HepG2 (cell line): ENCODE data around the gene DNAAF9. TPM values are rescaled to one million over a fixed set of nuclear protein-coding genes. Genes with fewer than 3 reads are reported as not detected.

Experiments used
- AGO2 ChIP-seq: fragments of 200-400 bp; formaldehyde crosslinking; optimal IDR thresholded peaks from 2 replicates; pipeline ENCODE3; 2017; ENCODE audit warnings: mild to moderate bottlenecking, low read depth, low read length, moderate library complexity
- AHR ChIP-seq: IDR thresholded peaks from 2 replicates; pipeline ENCODE4 v1.6.1; 2018; ENCODE audit warnings: missing genetic modification reagents, missing compliant biosample characterization
- AKAP8 ChIP-seq: sonication (generic); formaldehyde crosslinking; IDR thresholded peaks from 2 replicates; pipeline ENCODE4 v1.5.1; 2020; ENCODE audit warnings: mild to moderate bottlenecking, missing genetic modification reagents
- ATF1 ChIP-seq: IDR thresholded peaks from 2 replicates; pipeline ENCODE4 v1.6.1; 2016; ENCODE audit warnings: mild to moderate bottlenecking, control low read depth
- CC2D1A ChIP-seq: sonication (generic); formaldehyde crosslinking; IDR thresholded peaks from 2 replicates; pipeline ENCODE4 v1.8.1; 2023; ENCODE audit warnings: mild to moderate bottlenecking, missing genetic modification reagents
- ERF ChIP-seq: IDR thresholded peaks from 2 replicates; pipeline ENCODE4 v1.6.1; 2018; ENCODE audit warnings: missing biosample characterization, missing genetic modification reagents
- FOXK1 ChIP-seq: sonication (generic); formaldehyde crosslinking; IDR thresholded peaks from 2 replicates; pipeline ENCODE4 v1.4.0; 2020; ENCODE audit warnings: low read depth, missing genetic modification reagents, borderline replicate concordance
- GATAD1 ChIP-seq: IDR thresholded peaks from 2 replicates; pipeline ENCODE4 v1.6.1; 2016; ENCODE audit warnings: missing genetic modification reagents, missing compliant biosample characterization
- IRF2 ChIP-seq: IDR thresholded peaks from 2 replicates; pipeline ENCODE4 v1.6.1; 2018; ENCODE audit warnings: missing genetic modification reagents, missing compliant biosample characterization
- KMT2B ChIP-seq: IDR thresholded peaks from 2 replicates; pipeline ENCODE4 v1.6.1; 2016; ENCODE audit warnings: missing genetic modification reagents, missing compliant biosample characterization
- MTA1 ChIP-seq: sonication (generic); formaldehyde crosslinking; IDR thresholded peaks from 2 replicates; pipeline ENCODE4 v1.4.0; 2020; ENCODE audit warnings: missing genetic modification reagents, mild to moderate bottlenecking, borderline replicate concordance
- PPARG ChIP-seq: conservative IDR thresholded peaks from 2 replicates; pipeline ENCODE4 v1.6.1; 2016; ENCODE audit warnings: missing biosample characterization, missing genetic modification reagents
- RFXANK ChIP-seq: IDR thresholded peaks from 2 replicates; pipeline ENCODE4 v1.6.1; 2016
- SKI ChIP-seq: fragments of 450-650 bp; IDR thresholded peaks from one replicate; pipeline ENCODE4 v1.6.1; 2018; ENCODE audit warnings: mild to moderate bottlenecking; ENCODE audit not compliant: partially characterized antibody
- TAF15 ChIP-seq: fragments of 200-400 bp; formaldehyde crosslinking; IDR thresholded peaks from one replicate; pipeline ENCODE4 v1.6.1; 2018; ENCODE audit warnings: mild to moderate bottlenecking, low read depth, low read length; ENCODE audit not compliant: poor library complexity, severe bottlenecking
- YEATS4 ChIP-seq: sonication (generic); formaldehyde crosslinking; IDR thresholded peaks from 2 replicates; pipeline ENCODE4 v1.4.0; 2020; ENCODE audit warnings: missing genetic modification reagents, borderline replicate concordance
- ZEB1 ChIP-seq: IDR thresholded peaks from 2 replicates; pipeline ENCODE4 v1.6.1; 2012; ENCODE audit warnings: mild to moderate bottlenecking, low read depth, inconsistent platforms; ENCODE audit not compliant: insufficient replicate concordance
- ZMYM4 ChIP-seq: sonication (generic); formaldehyde crosslinking; IDR thresholded peaks from 2 replicates; pipeline ENCODE4 v1.8.1; 2023; ENCODE audit warnings: mild to moderate bottlenecking, missing genetic modification reagents
- ZNF614 ChIP-seq: IDR thresholded peaks from 2 replicates; pipeline ENCODE4 v1.6.1; 2018; ENCODE audit warnings: missing biosample characterization, missing genetic modification reagents, inconsistent platforms, borderline replicate concordance
- ZNF761 ChIP-seq: sonication (generic); formaldehyde crosslinking; conservative IDR thresholded peaks from 2 replicates; pipeline ENCODE4 v1.4.0; 2020; ENCODE audit warnings: mild to moderate bottlenecking, missing genetic modification reagents
- polyA plus RNA-seq, 8 experiments: library from polyadenylated mRNA; depleted of rRNA in 3 of 8; stranded (reverse) in 7 of 8; unstranded in 1 of 8; fragments of >200 nt; fragmentation: Illumina TruSeq in 4 of 8; extraction: Trizol in 4 of 8; gene quantifications; 2 replicates each; pipeline versions ENCODE4 v1.2.1 to v1.2.3, GENCODE V29; 2011 to 2016; ENCODE audit warnings: low read depth in 4 of 8, missing spikeins in 1 of 8, mixed read lengths in 1 of 8; ENCODE audit not compliant: insufficient read depth in 1 of 8
- total RNA-seq, 5 experiments: library from RNA; depleted of rRNA; stranded (reverse); fragments of >200 nt; fragmentation: Illumina TruSeq; extraction: Trizol; gene quantifications; 2 replicates each; pipeline ENCODE4 v1.2.3, GENCODE V29; 2016; ENCODE audit warnings: low read depth in 1 of 5
- TF ChIP-seq, protein P1 (sequence below): sonication (generic); formaldehyde crosslinking; IDR thresholded peaks from 2 replicates; pipeline ENCODE4 v1.4.0; 2020; ENCODE audit warnings: missing genetic modification reagents
- TF ChIP-seq, protein P2 (sequence below): sonication (generic); formaldehyde crosslinking; IDR thresholded peaks from 2 replicates; pipeline ENCODE4 v1.4.0; 2020; ENCODE audit warnings: missing genetic modification reagents
- TF ChIP-seq, protein P3 (sequence below): IDR thresholded peaks from 2 replicates; pipeline ENCODE4 v1.4.0; 2020; ENCODE audit warnings: mild to moderate bottlenecking, missing genetic modification reagents

Gene DNAAF9
- total and polyA plus RNA-seq, 2 of the 13 experiments (the other 11 are each of a cell fraction or from before 2014, with no cell fraction given), result 10.5 to 14.9 TPM

- TF ChIP-seq TAF15 (peak; percentile 69), CC2D1A (CRISPR knock-in tag) (no peak), SKI (no peak), ATF1 (CRISPR knock-in tag) (no peak), ZNF761 (peak; percentile 89; the same call in 1 of the 2 replicates), ERF (peak; percentile 29; the same call in 1 of the 2 replicates), IRF2 (0 out of 2 replicates have a peak, but pooled peaks have one; percentile 49), AKAP8 (CRISPR knock-in tag) (peak; percentile 45; the same call in 1 of the 2 replicates), ZMYM4 (CRISPR knock-in tag) (peak; percentile 82), FOXK1 (CRISPR knock-in tag) (peak; percentile 25; the same call in 1 of the 2 replicates), MTA1 (CRISPR knock-in tag) (peak; percentile 76; the same call in 1 of the 2 replicates), AGO2 (peak; percentile 76), AHR (CRISPR knock-in tag) (0 out of 2 replicates have a peak, but pooled peaks have one; percentile 18), PPARG (CRISPR knock-in tag) (no peak), ZEB1 (peak; percentile 14), ZNF614 (CRISPR knock-in tag) (no peak), YEATS4 (CRISPR knock-in tag) (peak; percentile 85), KMT2B (peak; percentile 18; the same call in 1 of the 2 replicates), RFXANK (CRISPR knock-in tag) (no peak), GATAD1 (no peak)
- TF ChIP-seq, protein P1, sequence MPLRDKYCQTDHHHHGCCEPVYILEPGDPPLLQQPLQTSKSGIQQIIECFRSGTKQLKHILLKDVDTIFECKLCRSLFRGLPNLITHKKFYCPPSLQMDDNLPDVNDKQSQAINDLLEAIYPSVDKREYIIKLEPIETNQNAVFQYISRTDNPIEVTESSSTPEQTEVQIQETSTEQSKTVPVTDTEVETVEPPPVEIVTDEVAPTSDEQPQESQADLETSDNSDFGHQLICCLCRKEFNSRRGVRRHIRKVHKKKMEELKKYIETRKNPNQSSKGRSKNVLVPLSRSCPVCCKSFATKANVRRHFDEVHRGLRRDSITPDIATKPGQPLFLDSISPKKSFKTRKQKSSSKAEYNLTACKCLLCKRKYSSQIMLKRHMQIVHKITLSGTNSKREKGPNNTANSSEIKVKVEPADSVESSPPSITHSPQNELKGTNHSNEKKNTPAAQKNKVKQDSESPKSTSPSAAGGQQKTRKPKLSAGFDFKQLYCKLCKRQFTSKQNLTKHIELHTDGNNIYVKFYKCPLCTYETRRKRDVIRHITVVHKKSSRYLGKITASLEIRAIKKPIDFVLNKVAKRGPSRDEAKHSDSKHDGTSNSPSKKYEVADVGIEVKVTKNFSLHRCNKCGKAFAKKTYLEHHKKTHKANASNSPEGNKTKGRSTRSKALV (CRISPR knock-in tag), result 0 out of 2 replicates have a peak, but pooled peaks have one; percentile 56
- TF ChIP-seq, protein P2, sequence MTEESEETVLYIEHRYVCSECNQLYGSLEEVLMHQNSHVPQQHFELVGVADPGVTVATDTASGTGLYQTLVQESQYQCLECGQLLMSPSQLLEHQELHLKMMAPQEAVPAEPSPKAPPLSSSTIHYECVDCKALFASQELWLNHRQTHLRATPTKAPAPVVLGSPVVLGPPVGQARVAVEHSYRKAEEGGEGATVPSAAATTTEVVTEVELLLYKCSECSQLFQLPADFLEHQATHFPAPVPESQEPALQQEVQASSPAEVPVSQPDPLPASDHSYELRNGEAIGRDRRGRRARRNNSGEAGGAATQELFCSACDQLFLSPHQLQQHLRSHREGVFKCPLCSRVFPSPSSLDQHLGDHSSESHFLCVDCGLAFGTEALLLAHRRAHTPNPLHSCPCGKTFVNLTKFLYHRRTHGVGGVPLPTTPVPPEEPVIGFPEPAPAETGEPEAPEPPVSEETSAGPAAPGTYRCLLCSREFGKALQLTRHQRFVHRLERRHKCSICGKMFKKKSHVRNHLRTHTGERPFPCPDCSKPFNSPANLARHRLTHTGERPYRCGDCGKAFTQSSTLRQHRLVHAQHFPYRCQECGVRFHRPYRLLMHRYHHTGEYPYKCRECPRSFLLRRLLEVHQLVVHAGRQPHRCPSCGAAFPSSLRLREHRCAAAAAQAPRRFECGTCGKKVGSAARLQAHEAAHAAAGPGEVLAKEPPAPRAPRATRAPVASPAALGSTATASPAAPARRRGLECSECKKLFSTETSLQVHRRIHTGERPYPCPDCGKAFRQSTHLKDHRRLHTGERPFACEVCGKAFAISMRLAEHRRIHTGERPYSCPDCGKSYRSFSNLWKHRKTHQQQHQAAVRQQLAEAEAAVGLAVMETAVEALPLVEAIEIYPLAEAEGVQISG (CRISPR knock-in tag), result peak; percentile 51
- TF ChIP-seq, protein P3, sequence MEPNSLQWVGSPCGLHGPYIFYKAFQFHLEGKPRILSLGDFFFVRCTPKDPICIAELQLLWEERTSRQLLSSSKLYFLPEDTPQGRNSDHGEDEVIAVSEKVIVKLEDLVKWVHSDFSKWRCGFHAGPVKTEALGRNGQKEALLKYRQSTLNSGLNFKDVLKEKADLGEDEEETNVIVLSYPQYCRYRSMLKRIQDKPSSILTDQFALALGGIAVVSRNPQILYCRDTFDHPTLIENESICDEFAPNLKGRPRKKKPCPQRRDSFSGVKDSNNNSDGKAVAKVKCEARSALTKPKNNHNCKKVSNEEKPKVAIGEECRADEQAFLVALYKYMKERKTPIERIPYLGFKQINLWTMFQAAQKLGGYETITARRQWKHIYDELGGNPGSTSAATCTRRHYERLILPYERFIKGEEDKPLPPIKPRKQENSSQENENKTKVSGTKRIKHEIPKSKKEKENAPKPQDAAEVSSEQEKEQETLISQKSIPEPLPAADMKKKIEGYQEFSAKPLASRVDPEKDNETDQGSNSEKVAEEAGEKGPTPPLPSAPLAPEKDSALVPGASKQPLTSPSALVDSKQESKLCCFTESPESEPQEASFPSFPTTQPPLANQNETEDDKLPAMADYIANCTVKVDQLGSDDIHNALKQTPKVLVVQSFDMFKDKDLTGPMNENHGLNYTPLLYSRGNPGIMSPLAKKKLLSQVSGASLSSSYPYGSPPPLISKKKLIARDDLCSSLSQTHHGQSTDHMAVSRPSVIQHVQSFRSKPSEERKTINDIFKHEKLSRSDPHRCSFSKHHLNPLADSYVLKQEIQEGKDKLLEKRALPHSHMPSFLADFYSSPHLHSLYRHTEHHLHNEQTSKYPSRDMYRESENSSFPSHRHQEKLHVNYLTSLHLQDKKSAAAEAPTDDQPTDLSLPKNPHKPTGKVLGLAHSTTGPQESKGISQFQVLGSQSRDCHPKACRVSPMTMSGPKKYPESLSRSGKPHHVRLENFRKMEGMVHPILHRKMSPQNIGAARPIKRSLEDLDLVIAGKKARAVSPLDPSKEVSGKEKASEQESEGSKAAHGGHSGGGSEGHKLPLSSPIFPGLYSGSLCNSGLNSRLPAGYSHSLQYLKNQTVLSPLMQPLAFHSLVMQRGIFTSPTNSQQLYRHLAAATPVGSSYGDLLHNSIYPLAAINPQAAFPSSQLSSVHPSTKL (CRISPR knock-in tag), result peak; percentile 41; the same call in 1 of the 2 replicates
Observed at GRCh38 chr20:3407040-3407770, at the start of gene DNAAF9 (continued).
